ENCODE results near the gene ROR2.

Gene ROR2

DNA sequence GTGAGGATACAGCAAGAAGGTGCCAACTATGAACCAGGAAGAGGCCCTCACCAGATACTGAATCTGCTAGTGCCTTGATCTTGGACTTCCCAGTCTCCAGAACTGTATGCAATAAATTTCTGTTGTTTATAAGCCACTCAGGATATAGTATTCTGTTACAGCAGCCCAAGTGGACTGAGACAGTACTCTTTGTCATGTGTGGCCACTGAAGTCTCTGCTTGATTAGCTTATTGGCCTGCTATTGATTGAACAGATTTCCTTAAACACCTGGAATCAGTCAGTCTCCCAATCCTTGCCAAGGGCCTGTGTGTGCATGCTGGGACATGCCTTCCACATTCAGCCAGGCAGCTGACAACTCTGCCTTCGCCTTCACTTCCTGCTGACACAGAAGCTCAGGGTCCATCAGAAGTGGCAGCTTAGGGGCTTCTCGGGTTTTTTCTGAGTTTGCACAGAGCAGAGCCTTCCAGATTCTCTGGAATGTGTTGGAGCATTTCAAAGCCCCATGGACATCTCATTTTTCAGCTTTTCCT lies 13.7 kb upstream of the ROR2 start:
- DNase-seq (ENCODE audit: low read depth), result no peak
- H3K4me3 ChIP-seq (ENCODE audit: control insufficient read depth, low read depth, low read length), result no peak overlapping the region
- TF ChIP-seq, protein P1, sequence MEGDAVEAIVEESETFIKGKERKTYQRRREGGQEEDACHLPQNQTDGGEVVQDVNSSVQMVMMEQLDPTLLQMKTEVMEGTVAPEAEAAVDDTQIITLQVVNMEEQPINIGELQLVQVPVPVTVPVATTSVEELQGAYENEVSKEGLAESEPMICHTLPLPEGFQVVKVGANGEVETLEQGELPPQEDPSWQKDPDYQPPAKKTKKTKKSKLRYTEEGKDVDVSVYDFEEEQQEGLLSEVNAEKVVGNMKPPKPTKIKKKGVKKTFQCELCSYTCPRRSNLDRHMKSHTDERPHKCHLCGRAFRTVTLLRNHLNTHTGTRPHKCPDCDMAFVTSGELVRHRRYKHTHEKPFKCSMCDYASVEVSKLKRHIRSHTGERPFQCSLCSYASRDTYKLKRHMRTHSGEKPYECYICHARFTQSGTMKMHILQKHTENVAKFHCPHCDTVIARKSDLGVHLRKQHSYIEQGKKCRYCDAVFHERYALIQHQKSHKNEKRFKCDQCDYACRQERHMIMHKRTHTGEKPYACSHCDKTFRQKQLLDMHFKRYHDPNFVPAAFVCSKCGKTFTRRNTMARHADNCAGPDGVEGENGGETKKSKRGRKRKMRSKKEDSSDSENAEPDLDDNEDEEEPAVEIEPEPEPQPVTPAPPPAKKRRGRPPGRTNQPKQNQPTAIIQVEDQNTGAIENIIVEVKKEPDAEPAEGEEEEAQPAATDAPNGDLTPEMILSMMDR (conservative IDR thresholded peaks at IDR 0.05; ENCODE audit: control insufficient read depth, insufficient read depth, low read depth, low read length), result no peak

DNA sequence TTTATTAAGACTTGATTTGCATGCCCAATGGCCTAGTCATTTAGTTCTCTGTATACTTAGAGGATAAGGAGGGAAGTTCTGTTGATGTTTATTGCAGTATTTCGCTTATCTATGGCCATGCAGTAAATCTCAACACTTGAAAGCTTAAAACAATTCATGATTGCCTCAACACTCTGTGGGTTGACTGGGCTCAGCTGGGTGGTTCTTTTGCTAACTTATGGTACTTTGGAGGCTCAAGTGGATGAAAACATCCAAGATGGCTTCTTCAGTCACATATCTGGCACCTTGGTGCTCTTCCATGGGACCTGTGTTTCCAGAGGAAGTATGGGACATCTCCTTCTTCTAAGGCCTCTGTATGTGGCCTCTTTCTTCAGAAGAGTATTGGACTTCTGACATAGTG lies 10.3 kb upstream of the ROR2 start:
- no peak overlapping the region for H3K4me3 ChIP-seq (ENCODE audit: control insufficient read depth, low read depth, low read length)
- TF ChIP-seq, protein P1 (conservative IDR thresholded peaks at IDR 0.05; ENCODE audit: control insufficient read depth, insufficient read depth, low read depth, low read length), result no peak
- no peak for DNase-seq (ENCODE audit: low read depth)

DNA sequence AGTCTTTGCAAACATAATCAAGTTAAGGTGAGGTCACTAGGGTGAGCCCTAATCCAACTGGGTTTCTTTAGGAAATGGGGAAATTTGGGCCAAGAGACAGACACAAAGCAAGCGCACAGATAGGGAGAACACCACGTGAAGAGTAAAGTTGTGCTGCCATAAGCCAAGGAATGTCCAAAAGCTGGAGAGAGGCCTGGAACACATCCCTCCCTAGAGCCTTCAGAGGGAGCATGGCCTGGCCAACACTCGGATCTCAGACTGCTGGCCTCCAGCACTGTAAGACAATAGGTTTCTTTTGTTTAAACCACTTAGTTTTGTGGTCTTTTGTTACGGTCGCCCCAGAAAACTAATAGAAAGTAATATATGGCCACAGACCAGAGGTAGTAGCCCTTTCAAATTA lies 8.1 kb upstream of the ROR2 start:
- no peak for DNase-seq (ENCODE audit: low read depth)
- H3K4me3 ChIP-seq (ENCODE audit: control insufficient read depth, low read depth, low read length), result no peak overlapping the region
- TF ChIP-seq, protein P1 (conservative IDR thresholded peaks at IDR 0.05; ENCODE audit: control insufficient read depth, insufficient read depth, low read depth, low read length), result no peak

DNA sequence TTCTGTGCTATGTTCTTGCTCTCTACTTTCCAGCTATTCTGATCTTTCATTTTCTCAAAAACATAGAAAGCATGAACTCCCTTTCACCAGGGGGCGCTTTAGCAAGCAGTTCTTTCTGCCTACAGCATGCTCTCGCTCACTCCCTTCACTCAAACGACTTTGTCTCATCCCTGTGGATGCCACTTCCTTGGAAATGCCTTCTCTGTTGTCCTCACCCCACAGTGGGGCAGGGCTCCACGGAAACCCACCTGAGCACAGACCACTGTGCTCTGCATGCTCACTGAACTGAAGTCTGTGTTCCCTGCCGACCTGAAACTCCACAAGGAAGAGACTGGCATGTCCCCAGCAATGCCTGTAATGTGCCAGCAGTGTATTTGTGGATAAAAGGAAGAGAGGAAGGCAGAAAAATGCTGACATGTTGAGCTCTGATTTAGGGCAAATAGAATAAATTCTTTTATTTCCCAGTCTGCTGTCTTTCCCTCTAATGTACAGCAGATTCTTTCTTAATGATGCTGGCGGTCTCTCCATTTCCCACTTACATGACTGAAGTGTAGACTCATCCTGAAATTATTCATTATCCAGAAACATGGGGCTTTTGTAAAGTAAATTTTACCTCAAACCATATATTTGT lies 4.9 kb upstream of the ROR2 start:
- TF ChIP-seq, protein P1 (conservative IDR thresholded peaks at IDR 0.05; ENCODE audit: control insufficient read depth, insufficient read depth, low read depth, low read length), result peak; percentile 91
- peak; percentile 74 for DNase-seq (ENCODE audit: low read depth)
- H3K4me3 ChIP-seq (ENCODE audit: control insufficient read depth, low read depth, low read length), result peak overlapping the region; percentile 23

DNA sequence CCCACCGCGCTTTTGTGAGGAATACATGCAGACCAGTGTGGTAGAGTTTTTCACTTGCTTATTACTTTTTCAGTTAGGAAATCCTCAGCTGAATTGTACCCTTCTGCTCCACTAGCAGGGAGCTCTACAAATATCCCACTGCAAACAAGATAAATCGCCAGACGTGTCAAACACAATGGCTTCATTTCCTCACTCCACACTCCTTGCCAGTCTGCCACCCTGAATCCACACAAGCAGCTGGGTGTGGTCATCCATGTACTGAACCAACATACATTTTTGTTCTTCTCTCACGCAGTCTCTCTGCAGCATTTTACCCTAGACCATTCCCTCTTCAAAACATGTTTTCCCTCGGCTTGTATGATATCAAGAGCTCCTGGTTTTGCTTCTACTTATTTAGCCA lies 3.7 kb upstream of the ROR2 start:
- H3K4me3 ChIP-seq (ENCODE audit: control insufficient read depth, low read depth, low read length), result no peak overlapping the region
- TF ChIP-seq, protein P1 (conservative IDR thresholded peaks at IDR 0.05; ENCODE audit: control insufficient read depth, insufficient read depth, low read depth, low read length), result no peak
- DNase-seq (ENCODE audit: low read depth), result no peak

DNA sequence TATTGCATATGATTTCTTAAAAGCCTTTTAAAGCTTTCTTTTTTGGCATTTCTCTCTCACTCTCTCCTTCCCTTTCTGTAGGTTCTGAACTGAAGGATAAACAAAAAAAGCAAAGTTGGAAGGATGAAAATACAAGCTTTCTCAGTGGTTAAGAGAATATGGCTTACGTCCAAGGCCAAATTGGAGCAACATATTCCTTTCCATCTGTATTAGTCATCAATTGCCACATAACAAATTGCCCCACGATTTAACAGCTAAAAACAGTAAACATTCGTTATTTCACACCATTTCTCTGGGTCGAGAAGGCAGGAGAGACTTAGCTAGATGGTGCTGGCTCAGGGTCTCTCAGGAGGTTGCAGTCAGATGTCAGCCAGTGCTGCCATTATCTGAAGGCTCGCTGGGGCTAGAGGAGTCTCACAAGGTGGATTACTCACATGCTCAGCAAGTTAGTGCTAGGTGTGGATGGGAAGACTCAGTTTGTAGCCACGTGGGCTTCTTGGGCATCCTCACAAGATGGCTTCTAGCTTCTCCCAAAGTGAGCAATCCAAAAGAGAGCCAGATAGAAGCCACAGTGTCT lies 2.0 kb upstream of the ROR2 start:
- TF ChIP-seq, protein P1 (conservative IDR thresholded peaks at IDR 0.05; ENCODE audit: control insufficient read depth, insufficient read depth, low read depth, low read length), result no peak
- peak; percentile 89 for DNase-seq (ENCODE audit: low read depth)
- no peak overlapping the region for H3K4me3 ChIP-seq (ENCODE audit: control insufficient read depth, low read depth, low read length)
